ENCODE measurements around the gene PACSIN2. TPM values are rescaled to one million over a fixed set of nuclear protein-coding genes. Genes with fewer than 3 reads are reported as not detected.

Gene PACSIN2
- total RNA-seq, 1 experiment from 2014 or later, result 103 TPM

DNA sequence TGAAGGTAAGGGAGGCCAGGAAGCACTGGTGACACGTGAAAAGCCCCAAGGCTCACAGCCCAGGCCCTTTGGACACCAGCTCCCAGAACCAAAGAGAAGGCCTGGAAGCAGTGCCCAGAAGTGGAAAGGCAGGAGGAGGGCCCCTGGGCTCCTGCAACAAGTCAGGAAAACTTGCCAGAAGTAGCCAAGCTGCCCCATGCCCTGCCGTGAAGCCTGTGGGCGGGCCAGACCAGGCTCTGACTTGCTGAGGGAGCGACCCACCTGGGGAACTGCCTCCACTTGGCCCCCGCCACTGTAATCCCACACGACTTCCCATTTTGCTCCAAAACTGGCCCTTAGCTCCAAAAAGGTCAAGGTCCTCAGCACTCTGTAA lies 106.6 kb downstream of the PACSIN2 start:
- POLR2A ChIA-PET (ENCODE audit: unreplicated experiment), result no interaction called here

DNA sequence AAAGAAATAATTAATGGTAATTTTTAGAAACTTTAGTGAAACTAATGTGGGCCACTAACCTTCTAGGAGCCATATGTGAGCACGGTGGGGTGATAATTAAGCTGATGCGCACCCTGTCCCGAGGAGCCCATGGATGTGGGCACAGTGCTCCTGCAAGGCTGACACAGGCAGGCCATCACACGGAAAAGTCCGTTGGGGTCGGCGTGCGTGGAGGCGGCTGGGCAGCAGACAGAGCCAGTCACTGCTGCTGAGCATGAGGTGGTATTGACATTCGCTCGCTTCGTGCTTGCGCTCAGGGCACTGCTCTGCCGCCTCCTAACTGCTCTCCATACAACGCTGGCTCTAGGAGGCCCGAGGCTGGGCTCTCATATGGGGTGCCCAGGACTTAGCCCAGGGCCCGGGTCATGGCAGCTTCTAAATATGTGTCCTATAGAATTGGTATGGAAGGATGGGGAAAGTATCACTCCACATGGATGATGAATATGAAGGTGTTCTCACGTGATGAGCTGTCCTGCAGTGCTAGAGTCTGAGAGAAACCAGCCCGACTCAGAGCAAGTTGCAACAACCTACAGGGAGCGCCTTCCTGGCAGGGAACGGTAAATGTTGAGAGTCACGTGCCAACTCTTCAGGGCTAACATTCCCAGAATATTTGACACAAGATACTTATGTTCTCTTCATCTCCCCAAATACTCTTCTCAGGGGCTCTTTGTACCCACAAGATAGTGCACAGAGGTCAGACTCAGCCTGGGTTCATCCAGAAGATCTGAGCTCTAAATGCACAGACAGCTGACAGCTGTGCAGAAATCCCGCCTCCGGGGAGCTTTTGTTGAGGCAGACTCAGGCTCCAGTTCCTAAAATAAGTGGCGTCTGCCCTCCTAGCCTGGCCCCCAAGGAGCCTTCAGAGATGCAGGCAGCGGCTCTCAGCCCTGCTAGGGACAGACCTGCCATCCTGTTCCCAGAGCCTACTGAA lies 107.3 kb downstream of the PACSIN2 start:
- Histone ChIP-seq H3K4me1 (replicated peaks; ENCODE audit: insufficient read depth) (no peaks in the 10 kb centered on the region), H3K9me3 (ENCODE audit: insufficient read depth, low read depth) (no peaks in the 10 kb centered on the region), H3K4me2 (no peak overlapping the region), H3K4me3 (no peak overlapping the region), H3K27ac (no peak overlapping the region), H2AFZ (no peak overlapping the region), H3K36me3 (ENCODE audit: low read depth) (peaks cover 14% of the 10 kb centered on the region; the same call in 1 of the 2 replicates), H3K79me2 (ENCODE audit: low read depth) (peaks cover 24% of the 10 kb centered on the region), H3K27me3 (ENCODE audit: insufficient read depth, low read depth) (no peaks in the 10 kb centered on the region), H3K9me2 (ENCODE audit: insufficient read depth) (no peaks in the 10 kb centered on the region), H4K20me1 (ENCODE audit: insufficient read depth) (peaks cover 3% of the 10 kb centered on the region), H3F3A (ENCODE audit: insufficient read depth, low read depth) (0 out of 2 replicates have a peak, but pooled peaks cover 6% of the 10 kb centered on the region)
- POLR2A ChIA-PET (ENCODE audit: unreplicated experiment), result no interaction called here
- CTCF ChIA-PET, result no interaction called here
- TF ChIP-seq, protein P1, sequence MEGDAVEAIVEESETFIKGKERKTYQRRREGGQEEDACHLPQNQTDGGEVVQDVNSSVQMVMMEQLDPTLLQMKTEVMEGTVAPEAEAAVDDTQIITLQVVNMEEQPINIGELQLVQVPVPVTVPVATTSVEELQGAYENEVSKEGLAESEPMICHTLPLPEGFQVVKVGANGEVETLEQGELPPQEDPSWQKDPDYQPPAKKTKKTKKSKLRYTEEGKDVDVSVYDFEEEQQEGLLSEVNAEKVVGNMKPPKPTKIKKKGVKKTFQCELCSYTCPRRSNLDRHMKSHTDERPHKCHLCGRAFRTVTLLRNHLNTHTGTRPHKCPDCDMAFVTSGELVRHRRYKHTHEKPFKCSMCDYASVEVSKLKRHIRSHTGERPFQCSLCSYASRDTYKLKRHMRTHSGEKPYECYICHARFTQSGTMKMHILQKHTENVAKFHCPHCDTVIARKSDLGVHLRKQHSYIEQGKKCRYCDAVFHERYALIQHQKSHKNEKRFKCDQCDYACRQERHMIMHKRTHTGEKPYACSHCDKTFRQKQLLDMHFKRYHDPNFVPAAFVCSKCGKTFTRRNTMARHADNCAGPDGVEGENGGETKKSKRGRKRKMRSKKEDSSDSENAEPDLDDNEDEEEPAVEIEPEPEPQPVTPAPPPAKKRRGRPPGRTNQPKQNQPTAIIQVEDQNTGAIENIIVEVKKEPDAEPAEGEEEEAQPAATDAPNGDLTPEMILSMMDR (conservative IDR thresholded peaks at IDR 0.05), result no peak
- BruUV-seq (replicated peaks), result no TSS peak
- intact Hi-C loops (cut with micrococcal nuclease; ENCODE audit: unreplicated experiment), result no loop called here
- no peak for DNase-seq

More for the DNA sequence above, 106.6 kb downstream of the PACSIN2 start:
- TF ChIP-seq, protein P1 (conservative IDR thresholded peaks at IDR 0.05), result no peak
- TF ChIP-seq EZH2 (IDR thresholded peaks at IDR 0.05; ENCODE audit: low read depth), result no peak
- intact Hi-C loops (cut with micrococcal nuclease; ENCODE audit: unreplicated experiment), result no loop called here
- H3K9me3 ChIP-seq (ENCODE audit: insufficient read depth, low read depth), result no peaks in the 10 kb centered on the region
- H3K9me2 ChIP-seq (ENCODE audit: insufficient read depth), result no peaks in the 10 kb centered on the region
- H4K20me1 ChIP-seq (ENCODE audit: insufficient read depth), result no peaks in the 10 kb centered on the region; the same call in 1 of the 2 replicates
- no TSS peak for BruUV-seq (replicated peaks)
- 0 out of 2 replicates have a peak, but pooled peaks cover 6% of the 10 kb centered on the region for H3F3A ChIP-seq (ENCODE audit: insufficient read depth, low read depth)
- H3K27me3 ChIP-seq (ENCODE audit: insufficient read depth, low read depth), result no peaks in the 10 kb centered on the region
- H3K4me3 ChIP-seq, result no peak overlapping the region
- no peak overlapping the region for H3K4me2 ChIP-seq
- peaks cover 14% of the 10 kb centered on the region; the same call in 1 of the 2 replicates for H3K36me3 ChIP-seq (ENCODE audit: low read depth)
- no peaks in the 10 kb centered on the region for H3K4me1 ChIP-seq (replicated peaks; ENCODE audit: insufficient read depth)
- no peak overlapping the region for H3K27ac ChIP-seq
- peaks cover 23% of the 10 kb centered on the region for H3K79me2 ChIP-seq (ENCODE audit: low read depth)
- H2AFZ ChIP-seq, result no peak overlapping the region
- CTCF ChIA-PET, result no interaction called here
- DNase-seq, result no peak

DNA sequence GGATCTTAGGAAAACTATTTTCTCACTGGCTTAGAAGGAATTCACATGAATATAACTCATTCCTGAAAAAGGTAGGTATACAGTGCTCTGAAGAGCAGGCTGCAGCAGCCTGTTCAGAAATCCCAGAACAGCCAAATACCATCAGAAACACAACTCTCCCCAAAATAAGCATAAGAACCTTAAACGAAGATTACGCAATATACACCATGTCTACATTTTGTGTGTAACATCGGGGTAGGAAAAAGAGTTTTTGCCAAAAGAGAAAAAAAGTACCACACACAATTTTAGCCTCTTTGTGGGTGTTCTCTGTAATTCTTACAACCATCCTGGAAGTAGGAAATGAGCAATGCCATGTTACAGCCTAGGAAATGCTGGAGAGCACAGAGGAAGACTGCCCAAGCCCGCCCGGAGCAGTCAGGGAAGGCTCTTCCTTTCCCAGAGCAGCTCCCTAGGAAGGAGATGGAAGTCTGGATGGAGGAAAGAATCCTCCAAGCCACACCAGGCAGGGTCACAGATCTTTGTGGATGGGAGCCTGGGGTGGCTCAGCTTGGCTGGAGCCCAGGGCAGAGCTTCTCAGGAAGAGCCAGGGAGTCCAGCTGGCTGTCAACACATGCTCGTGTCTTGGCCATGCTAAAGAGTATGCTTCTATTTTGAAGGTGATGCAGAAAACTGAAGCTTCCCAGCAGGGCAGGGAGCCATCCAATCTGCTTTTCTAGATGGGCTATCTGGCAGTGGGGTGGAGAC lies 108.2 kb downstream of the PACSIN2 start:
- intact Hi-C loops (cut with micrococcal nuclease; ENCODE audit: unreplicated experiment), result no loop called here
- H3K4me2 ChIP-seq, result no peak overlapping the region
- TF ChIP-seq, protein P1 (conservative IDR thresholded peaks at IDR 0.05), result no peak
- no peak for TF ChIP-seq EZH2 (IDR thresholded peaks at IDR 0.05; ENCODE audit: low read depth)
- peaks cover 15% of the 10 kb centered on the region; the same call in 1 of the 2 replicates for H3K36me3 ChIP-seq (ENCODE audit: low read depth)
- H2AFZ ChIP-seq, result no peak overlapping the region
- H3K4me1 ChIP-seq (replicated peaks; ENCODE audit: insufficient read depth), result no peaks in the 10 kb centered on the region
- no TSS peak for BruUV-seq (replicated peaks)
- no peaks in the 10 kb centered on the region for H3K9me2 ChIP-seq (ENCODE audit: insufficient read depth)
- peaks cover 26% of the 10 kb centered on the region for H3K79me2 ChIP-seq (ENCODE audit: low read depth)
- no peaks in the 10 kb centered on the region for H3K27me3 ChIP-seq (ENCODE audit: insufficient read depth, low read depth)
- H3K9me3 ChIP-seq (ENCODE audit: insufficient read depth, low read depth), result no peaks in the 10 kb centered on the region
- no peak overlapping the region for H3K4me3 ChIP-seq
- H3K27ac ChIP-seq, result no peak overlapping the region
- 0 out of 2 replicates have a peak, but pooled peaks cover 5% of the 10 kb centered on the region for H3F3A ChIP-seq (ENCODE audit: insufficient read depth, low read depth)
- CTCF ChIA-PET, result no interaction called here
- no peak for DNase-seq
- H4K20me1 ChIP-seq (ENCODE audit: insufficient read depth), result peaks cover 9% of the 10 kb centered on the region
- POLR2A ChIA-PET (ENCODE audit: unreplicated experiment), result no interaction called here
